GM12878 (cell line): ENCODE measurements around the gene BTBD6. TPM values are rescaled to one million over a fixed set of nuclear protein-coding genes. Genes with fewer than 3 reads are reported as not detected.

ENCODE experiments used
- ATF7 ChIP-seq: fragments of 450-650 bp; IDR thresholded peaks from 2 replicates; pipeline ENCODE4 v1.6.1; 2016; ENCODE audit warnings: low read depth, mild to moderate bottlenecking
- BCL11A ChIP-seq: IDR thresholded peaks from 2 replicates; pipeline ENCODE4 v1.6.1; 2011; ENCODE audit warnings: low read depth, low read length
- BRCA1 ChIP-seq: IDR thresholded peaks from 2 replicates; pipeline ENCODE4 v1.6.1; 2011; ENCODE audit warnings: low read depth, low read length, improper control_type of control experiment
- CBX5 ChIP-seq: sonication (generic); IDR thresholded peaks from 2 replicates; pipeline ENCODE4 v1.6.1; 2016; ENCODE audit warnings: low read depth, moderate library complexity, mild to moderate bottlenecking, inconsistent platforms
- CHD4 ChIP-seq: fragments of 200-600 bp; sonication (generic); IDR thresholded peaks from 2 replicates; pipeline ENCODE4 v1.6.1; 2016; ENCODE audit warnings: mild to moderate bottlenecking
- EZH2 ChIP-seq: IDR thresholded peaks from 2 replicates; pipeline ENCODE4 v1.6.1; 2012; ENCODE audit warnings: low read depth, mild to moderate bottlenecking, control low read depth, inconsistent platforms, low read length, borderline replicate concordance; ENCODE audit not compliant: control insufficient read depth
- FOS ChIP-seq: IDR thresholded peaks from 3 replicates; pipeline ENCODE4 v1.6.1; 2011; ENCODE audit warnings: borderline replicate concordance; ENCODE audit not compliant: insufficient read length; ENCODE audit errors: extremely low read depth
- JUNB ChIP-seq: IDR thresholded peaks from 2 replicates; pipeline ENCODE4 v1.6.1; 2016; ENCODE audit warnings: antibody characterized with exemption, mild to moderate bottlenecking
- NR2C1 ChIP-seq: fragments of 450-650 bp; IDR thresholded peaks from 2 replicates; pipeline ENCODE4 v1.6.1; 2017; ENCODE audit warnings: antibody characterized with exemption, mild to moderate bottlenecking, moderate library complexity
- RBBP5 ChIP-seq: fragments of 200-600 bp; sonication (generic); conservative IDR thresholded peaks from 2 replicates; pipeline ENCODE4 v1.6.1; 2016
- SMAD5 ChIP-seq: IDR thresholded peaks from 2 replicates; pipeline ENCODE4 v1.6.1; 2016; ENCODE audit warnings: antibody characterized with exemption, low read depth
- TAF1 ChIP-seq: IDR thresholded peaks from 2 replicates; pipeline ENCODE4 v1.6.1; 2011; ENCODE audit warnings: mild to moderate bottlenecking, low read depth, low read length, borderline replicate concordance
- ZBTB11 ChIP-seq: fragments of 450-650 bp; formaldehyde crosslinking; IDR thresholded peaks from 2 replicates; pipeline ENCODE4 v1.5.0; 2022; ENCODE audit warnings: mild to moderate bottlenecking, missing genetic modification characterization
- polyA plus RNA-seq, 11 experiments: library from polyadenylated mRNA; depleted of rRNA in 4 of 11; unstranded in 6 of 11; stranded (reverse) in 5 of 11; fragments of >200 nt; fragmentation: Nextera tagmentation in 4 of 11; fragmentation: Illumina TruSeq in 1 of 11; extraction: Ambion mirVana in 4 of 11; extraction: Trizol in 1 of 11; gene quantifications; 1 replicate in 1 of 11; 2 replicates in 10 of 11; pipeline versions ENCODE4 v1.2.1 to v1.2.3, GENCODE V29; 2011 to 2016; ENCODE audit warnings: inconsistent platforms in 2 of 11, missing spikeins in 2 of 11, low read depth in 1 of 11
- total RNA-seq, 4 experiments: library from RNA; depleted of rRNA in 3 of 4; stranded (reverse); fragments of >200 nt in 3 of 4; fragmentation: Illumina TruSeq in 1 of 4; extraction: Trizol in 1 of 4; gene quantifications; 2 replicates each; pipeline versions ENCODE4 v1.2.1 to v1.2.3, GENCODE V29; 2013 to 2021
- TF ChIP-seq, protein P1 (sequence below): IDR thresholded peaks from 2 replicates; pipeline ENCODE4 v1.6.1; 2011; ENCODE audit warnings: low read depth, mild to moderate bottlenecking, low read length, moderate library complexity, borderline replicate concordance; ENCODE audit errors: extremely low read depth
- TF ChIP-seq, protein P2 (sequence below): IDR thresholded peaks from 2 replicates; pipeline ENCODE4 v1.6.1; 2012; ENCODE audit warnings: mild to moderate bottlenecking, low read depth, low read length

The BTBD6 gene
- total and polyA plus RNA-seq, 10 of the 15 experiments (the other 5 are each of a cell fraction or from before 2014, with no cell fraction given), result 1.4 to 36.5 (median 15.8) TPM

DNA sequence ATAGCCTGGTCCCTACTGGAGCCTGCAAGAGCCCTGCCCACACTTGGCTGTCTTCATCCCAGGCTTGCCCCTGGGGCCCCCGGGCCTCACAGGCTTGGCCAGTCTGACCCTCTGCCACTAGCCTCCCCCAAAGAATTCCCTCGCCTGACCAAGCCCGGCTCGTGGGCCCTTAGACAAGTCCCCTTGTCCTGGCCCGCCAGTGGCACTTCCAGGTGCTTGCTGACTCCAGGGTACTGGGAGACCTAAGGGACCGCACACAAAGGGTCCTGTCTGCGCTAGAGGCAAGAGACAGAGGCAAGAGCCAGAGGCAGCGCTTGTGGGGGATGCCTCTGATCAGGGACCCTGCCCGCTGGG, 5.0 kb downstream of the BTBD6 start (continued):
- TF ChIP-seq, protein P1, sequence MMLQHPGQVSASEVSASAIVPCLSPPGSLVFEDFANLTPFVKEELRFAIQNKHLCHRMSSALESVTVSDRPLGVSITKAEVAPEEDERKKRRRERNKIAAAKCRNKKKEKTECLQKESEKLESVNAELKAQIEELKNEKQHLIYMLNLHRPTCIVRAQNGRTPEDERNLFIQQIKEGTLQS, result no peak
- TF ChIP-seq, protein P2, sequence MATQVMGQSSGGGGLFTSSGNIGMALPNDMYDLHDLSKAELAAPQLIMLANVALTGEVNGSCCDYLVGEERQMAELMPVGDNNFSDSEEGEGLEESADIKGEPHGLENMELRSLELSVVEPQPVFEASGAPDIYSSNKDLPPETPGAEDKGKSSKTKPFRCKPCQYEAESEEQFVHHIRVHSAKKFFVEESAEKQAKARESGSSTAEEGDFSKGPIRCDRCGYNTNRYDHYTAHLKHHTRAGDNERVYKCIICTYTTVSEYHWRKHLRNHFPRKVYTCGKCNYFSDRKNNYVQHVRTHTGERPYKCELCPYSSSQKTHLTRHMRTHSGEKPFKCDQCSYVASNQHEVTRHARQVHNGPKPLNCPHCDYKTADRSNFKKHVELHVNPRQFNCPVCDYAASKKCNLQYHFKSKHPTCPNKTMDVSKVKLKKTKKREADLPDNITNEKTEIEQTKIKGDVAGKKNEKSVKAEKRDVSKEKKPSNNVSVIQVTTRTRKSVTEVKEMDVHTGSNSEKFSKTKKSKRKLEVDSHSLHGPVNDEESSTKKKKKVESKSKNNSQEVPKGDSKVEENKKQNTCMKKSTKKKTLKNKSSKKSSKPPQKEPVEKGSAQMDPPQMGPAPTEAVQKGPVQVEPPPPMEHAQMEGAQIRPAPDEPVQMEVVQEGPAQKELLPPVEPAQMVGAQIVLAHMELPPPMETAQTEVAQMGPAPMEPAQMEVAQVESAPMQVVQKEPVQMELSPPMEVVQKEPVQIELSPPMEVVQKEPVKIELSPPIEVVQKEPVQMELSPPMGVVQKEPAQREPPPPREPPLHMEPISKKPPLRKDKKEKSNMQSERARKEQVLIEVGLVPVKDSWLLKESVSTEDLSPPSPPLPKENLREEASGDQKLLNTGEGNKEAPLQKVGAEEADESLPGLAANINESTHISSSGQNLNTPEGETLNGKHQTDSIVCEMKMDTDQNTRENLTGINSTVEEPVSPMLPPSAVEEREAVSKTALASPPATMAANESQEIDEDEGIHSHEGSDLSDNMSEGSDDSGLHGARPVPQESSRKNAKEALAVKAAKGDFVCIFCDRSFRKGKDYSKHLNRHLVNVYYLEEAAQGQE, result no peak
- TF ChIP-seq RBBP5, result no peak
- TF ChIP-seq CBX5, result no peak
- no peak for TF ChIP-seq NR2C1
- TF ChIP-seq FOS, result no peak
- TF ChIP-seq CHD4, result no peak
- TF ChIP-seq BRCA1, result no peak
- no peak for TF ChIP-seq ATF7
- no peak for TF ChIP-seq EZH2
- no peak for TF ChIP-seq SMAD5
- TF ChIP-seq BCL11A, result no peak
- no peak for TF ChIP-seq ZBTB11 (CRISPR knock-in tag)
- no peak for TF ChIP-seq JUNB
- TF ChIP-seq TAF1, result no peak
